ENCODE results near the gene TPCN1.

Gene TPCN1

GRCh38 chr12:113231235-113232088 lies 10.2 kb downstream of the TPCN1 start:
- no peak for TF ChIP-seq CTCF (IDR thresholded peaks at IDR 0.05; ENCODE audit: low read depth, low read length, missing control alignments)
- no peak overlapping the region for H3K4me3 ChIP-seq (ENCODE audit: low read depth, low read length)
- DNase-seq (ENCODE audit: low read depth), result no peak

DNA sequence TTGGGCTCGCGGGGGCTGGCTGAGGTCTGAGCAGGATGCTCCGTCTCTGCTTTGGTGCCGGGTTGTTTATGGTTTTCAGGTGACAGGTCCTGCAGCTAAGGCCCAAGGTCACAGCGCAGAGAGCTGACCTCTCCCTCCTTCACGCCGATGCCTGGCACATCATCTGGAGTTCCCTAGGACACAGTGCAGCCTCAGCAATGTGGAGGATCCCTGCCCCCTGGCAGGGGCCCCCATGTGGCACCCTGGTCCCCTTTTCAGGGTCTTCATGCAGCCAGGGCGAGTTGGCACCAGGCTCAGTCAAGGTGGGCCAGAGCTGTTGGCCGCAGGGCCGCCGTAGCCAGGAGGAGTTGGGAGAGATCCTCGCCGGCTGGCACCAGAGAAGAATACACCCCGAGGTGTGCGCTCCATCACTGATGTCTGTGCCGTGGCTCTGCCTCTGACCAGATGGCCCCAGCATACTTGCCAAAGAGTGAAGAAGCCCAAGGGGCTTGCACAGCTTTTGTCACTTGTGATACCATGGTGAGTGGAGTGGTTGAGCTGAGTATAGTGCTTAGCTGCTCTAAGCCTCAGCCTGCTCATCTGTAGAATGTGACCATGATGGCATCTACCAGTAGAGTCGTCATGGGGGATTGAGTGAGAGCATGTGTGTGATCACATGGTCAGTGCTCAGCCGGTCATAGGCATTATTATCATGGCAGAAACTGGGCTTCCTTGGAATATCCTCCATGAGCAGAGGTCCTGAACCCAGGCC lies 11.0 kb downstream of the TPCN1 start:
- no peak for TF ChIP-seq CTCF (IDR thresholded peaks at IDR 0.05; ENCODE audit: low read depth, low read length, missing control alignments)
- DNase-seq (ENCODE audit: low read depth), result no peak
- no peak overlapping the region for H3K4me3 ChIP-seq (ENCODE audit: low read depth, low read length)

GRCh38 chr12:113232840-113233585 lies 11.7 kb downstream of the TPCN1 start:
- H3K4me3 ChIP-seq (ENCODE audit: low read depth, low read length), result no peak overlapping the region
- TF ChIP-seq CTCF (IDR thresholded peaks at IDR 0.05; ENCODE audit: low read depth, low read length, missing control alignments), result peak; percentile 52
- DNase-seq (ENCODE audit: low read depth), result peak; percentile 63

- DNase-seq (ENCODE audit: low read depth), result no peak
- no peak overlapping the region for H3K4me3 ChIP-seq (ENCODE audit: low read depth, low read length)
- no peak for TF ChIP-seq CTCF (IDR thresholded peaks at IDR 0.05; ENCODE audit: low read depth, low read length, missing control alignments)
Observed at GRCh38 chr12:113233967-113234366, 12.7 kb downstream of the TPCN1 start.

GRCh38 chr12:113234483-113234882 lies 13.2 kb downstream of the TPCN1 start:
- no peak overlapping the region for H3K4me3 ChIP-seq (ENCODE audit: low read depth, low read length)
- TF ChIP-seq CTCF (IDR thresholded peaks at IDR 0.05; ENCODE audit: low read depth, low read length, missing control alignments), result no peak
- DNase-seq (ENCODE audit: low read depth), result no peak

GRCh38 chr12:113235976-113236375 lies 14.7 kb downstream of the TPCN1 start:
- DNase-seq (ENCODE audit: low read depth), result no peak
- H3K4me3 ChIP-seq (ENCODE audit: low read depth, low read length), result no peak overlapping the region
- TF ChIP-seq CTCF (IDR thresholded peaks at IDR 0.05; ENCODE audit: low read depth, low read length, missing control alignments), result no peak

Data from GM12864 (cell line).